Epithelial cell of esophagus (primary cell): ENCODE data around the gene DNAH6.

ENCODE experiments used
- DNase-seq: peaks from one replicate; pipeline ENCODE4 v3.0.0; 2010; ENCODE audit warnings: low read depth
- H3K4me3 ChIP-seq: 2 replicates; pipeline ENCODE4 v1.5.1; 2011; ENCODE audit warnings: mild to moderate bottlenecking, low read length, control low read depth
- CTCF ChIP-seq: IDR thresholded peaks from 2 replicates; pipeline ENCODE4 v1.5.1; 2011; ENCODE audit warnings: low read depth, mild to moderate bottlenecking, low read length, control low read depth, inconsistent platforms; ENCODE audit not compliant: insufficient read depth; ENCODE audit errors: missing control alignments

The DNAH6 gene

GRCh38 chr2:84643991-84644390 is 127.7 kb downstream of the DNAH6 start:
- DNase-seq = no peak
- no peak overlapping the region for H3K4me3 ChIP-seq
- TF ChIP-seq CTCF = no peak

- DNase-seq = no peak
- no peak for TF ChIP-seq CTCF
- no peak overlapping the region for H3K4me3 ChIP-seq
These were observed 130.2 kb downstream of the DNAH6 start for GRCh38 chr2:84646514-84646913.

- no peak for DNase-seq
- TF ChIP-seq CTCF = no peak
- H3K4me3 ChIP-seq = no peak overlapping the region
These were observed 131.0 kb downstream of the DNAH6 start for GRCh38 chr2:84647267-84647666.

- no peak overlapping the region for H3K4me3 ChIP-seq
- no peak for TF ChIP-seq CTCF
- no peak for DNase-seq
These were observed 132.8 kb downstream of the DNAH6 start for GRCh38 chr2:84649058-84649457.

- no peak for TF ChIP-seq CTCF
- no peak overlapping the region for H3K4me3 ChIP-seq
- DNase-seq = no peak
These were observed 133.3 kb downstream of the DNAH6 start for GRCh38 chr2:84649487-84650142.

- H3K4me3 ChIP-seq = no peak overlapping the region
- no peak for DNase-seq
- TF ChIP-seq CTCF = no peak
These were observed 136.1 kb downstream of the DNAH6 start for GRCh38 chr2:84652431-84652830.

- TF ChIP-seq CTCF = no peak
- no peak overlapping the region for H3K4me3 ChIP-seq
- DNase-seq = no peak
These were observed 137.0 kb downstream of the DNAH6 start for GRCh38 chr2:84653302-84653701.
